Activated naive CD4-positive, alpha-beta T cell treated with anti-CD3 and anti-CD28 coated beads, Interleukin-2, amount 50 U/mL, for 16 hours (primary cell): ENCODE results near the gene STX8.

Experiments
- DNase-seq: peaks from one replicate; pipeline ENCODE4 v3.0.0-alpha.2; 2020

The STX8 gene

GRCh38 chr17:9434642-9435057 lies 141.0 kb downstream of the STX8 start:
- DNase-seq: no peak

DNA sequence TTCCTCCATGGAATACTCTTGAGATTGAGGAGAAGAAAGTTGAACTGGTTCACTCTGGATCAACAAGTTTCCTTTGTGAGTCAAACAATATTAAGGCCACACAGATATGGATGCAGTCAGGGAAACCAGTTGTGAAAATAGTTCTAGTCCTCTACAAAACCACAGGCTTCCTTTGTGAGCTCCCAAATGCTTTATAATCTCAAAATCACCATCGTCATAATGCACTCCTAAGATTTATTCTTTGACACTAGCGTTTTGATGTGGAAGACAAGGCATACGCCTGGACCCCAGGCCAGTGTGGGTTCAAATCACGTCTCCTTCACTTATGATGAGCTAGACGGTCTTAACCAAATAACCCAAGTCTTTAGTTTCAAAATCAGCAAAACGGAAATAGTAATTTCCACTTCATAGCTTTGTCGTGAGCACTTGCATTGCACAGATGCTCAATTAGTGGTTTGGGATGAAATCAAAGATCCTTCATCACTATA lies 142.6 kb downstream of the STX8 start:
- no peak for DNase-seq

GRCh38 chr17:9432134-9432885 lies 143.3 kb downstream of the STX8 start:
- DNase-seq: no peak

GRCh38 chr17:9431620-9432019 lies 144.0 kb downstream of the STX8 start:
- DNase-seq: no peak

DNA sequence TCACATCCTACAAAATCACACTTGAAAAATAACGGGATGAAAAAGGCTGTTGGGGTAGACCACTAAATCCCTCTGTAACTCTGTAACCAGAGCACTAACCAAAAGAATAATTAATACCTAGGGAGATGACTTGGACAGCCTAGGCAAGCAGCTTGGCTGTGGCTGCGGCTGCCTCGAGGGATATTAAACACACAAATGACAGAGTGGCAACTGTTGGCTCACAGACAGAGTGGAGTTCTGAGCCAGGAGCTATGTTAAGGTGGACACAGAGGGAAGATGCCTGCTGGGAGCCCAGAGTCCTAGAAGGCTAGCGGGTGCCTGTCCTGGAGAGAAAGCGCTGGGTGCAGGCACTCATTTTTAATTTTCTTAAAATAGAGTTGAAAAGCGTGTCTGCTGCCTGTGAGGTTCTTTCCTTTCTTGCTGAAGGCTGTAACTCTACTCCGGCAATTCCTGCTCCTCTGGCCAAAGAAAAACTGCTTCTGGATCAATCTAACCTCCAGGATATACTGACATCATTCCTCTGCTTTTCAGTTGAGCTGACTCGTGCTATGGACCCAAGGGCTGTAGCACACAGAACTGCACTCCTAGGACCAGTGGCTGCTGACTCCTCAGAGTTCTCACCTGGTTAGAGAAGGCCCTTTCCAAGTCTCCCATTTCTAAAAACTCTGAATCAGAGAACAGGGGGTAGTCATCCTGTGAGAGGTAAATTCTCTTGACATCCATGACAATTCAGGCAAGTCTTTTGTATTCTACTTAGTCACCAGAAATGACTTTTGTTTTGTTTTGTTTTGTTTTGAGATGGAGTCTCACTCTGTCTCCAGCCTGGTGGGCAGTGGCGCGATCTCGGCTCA lies 147.9 kb downstream of the STX8 start:
- no peak for DNase-seq

- DNase-seq: no peak
These were observed 151.5 kb downstream of the STX8 start for GRCh38 chr17:9424071-9424640.

DNA sequence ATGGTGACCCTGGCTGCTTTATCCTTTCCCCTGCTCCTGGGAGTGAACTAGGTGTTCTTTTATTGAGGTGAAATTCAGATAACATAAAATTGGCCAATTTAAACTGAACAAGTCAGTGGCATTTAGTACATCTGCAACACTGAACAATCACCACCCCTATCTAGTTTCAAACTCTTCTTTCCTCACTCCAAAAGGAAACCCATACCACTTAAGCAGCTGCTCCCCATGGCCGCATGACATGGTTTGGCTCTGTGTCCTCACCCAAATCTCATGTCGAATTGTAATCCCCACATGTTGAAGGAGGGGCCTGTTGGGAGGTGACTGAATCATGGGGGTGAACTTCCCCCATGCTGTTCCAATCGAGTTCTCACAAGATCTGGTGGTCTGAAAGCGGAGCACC lies 154.1 kb downstream of the STX8 start:
- no peak for DNase-seq

DNA sequence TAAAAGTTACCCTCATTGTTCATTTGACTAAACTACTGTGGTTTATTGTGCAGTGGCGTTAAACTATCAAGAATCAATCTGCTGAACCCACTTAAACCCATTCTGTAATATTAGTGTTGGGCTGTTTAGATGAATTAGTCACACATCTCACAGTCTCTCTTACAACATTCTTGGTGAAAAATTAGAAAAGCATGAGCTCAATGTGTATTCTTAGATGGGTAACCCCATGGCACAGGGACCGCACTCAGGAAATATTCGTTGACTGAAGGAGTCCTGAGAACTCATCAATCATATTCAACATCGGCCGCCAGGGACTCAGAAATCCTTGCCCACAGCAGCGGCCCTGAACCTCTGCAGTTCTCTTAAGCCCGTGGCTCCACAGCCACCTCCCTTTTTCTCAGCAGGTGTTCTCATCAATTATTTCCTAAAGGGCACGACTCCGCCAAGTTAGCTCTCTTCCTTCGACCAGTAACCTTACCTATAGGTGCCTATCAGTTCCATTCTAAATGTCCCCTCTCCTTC lies 155.6 kb downstream of the STX8 start:
- DNase-seq: no peak

GRCh38 chr17:9414471-9414870 lies 161.1 kb downstream of the STX8 start:
- no peak for DNase-seq

- no peak for DNase-seq
These were observed 164.9 kb downstream of the STX8 start for GRCh38 chr17:9410737-9411136.

DNA sequence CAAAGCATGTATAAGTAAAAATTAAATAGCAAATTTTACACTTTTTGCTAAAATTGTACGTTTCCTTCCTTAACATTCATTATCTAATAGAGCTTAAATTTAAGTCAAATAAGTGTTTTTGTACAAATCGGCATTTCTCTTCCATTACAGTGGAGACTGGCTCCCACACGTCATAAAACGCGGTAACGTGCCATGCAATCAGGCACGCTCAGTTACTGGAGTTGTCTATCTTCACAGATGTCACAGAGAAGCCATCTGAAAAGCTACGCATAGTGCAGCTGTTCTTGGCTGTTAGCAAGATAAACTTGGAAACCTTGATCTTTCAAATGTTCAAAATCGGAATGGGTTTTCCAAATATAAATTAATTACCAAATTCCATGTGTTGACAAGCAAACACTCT lies 165.3 kb downstream of the STX8 start:
- no peak for DNase-seq

GRCh38 chr17:9409878-9410277 lies 165.7 kb downstream of the STX8 start:
- no peak for DNase-seq

GRCh38 chr17:9408868-9409829 lies 166.5 kb downstream of the STX8 start:
- no peak for DNase-seq

DNA sequence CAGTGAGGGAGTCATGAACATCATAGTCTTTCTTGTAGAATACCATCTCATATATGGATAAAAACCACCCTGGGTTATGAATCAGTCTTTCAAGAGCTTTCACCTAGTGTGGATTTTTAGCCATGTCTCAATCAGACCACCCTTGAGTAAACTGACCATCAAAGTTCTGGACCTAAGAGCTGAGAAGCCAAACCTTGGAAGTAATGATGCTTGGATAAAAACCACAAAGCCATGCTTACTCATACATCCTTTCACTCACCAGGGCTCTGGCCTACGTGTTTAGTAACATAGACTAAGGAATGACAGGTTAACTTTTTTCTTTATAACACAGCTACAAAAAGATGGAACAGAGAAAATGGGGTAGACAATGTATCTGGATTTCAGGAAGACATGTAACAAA lies 167.2 kb downstream of the STX8 start:
- DNase-seq: no peak

GRCh38 chr17:9406046-9406606 lies 169.5 kb downstream of the STX8 start:
- no peak for DNase-seq

DNA sequence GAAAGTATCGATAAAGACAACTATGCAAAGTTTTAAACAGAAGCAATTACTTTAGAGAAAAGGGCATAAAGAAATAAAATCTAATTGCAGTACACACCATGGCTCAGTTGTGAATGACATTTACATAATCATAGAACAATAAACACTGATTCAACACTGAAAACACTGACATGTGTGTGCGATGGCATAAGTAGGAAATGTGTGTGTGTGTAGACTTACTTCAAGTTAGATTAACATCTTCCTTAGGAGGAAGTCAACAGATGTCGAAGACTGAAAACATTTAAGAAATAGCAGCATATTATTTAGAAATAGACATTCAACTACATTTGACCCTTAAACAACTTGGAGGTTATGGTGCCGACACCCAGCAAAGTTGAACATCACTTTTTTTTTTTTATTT lies 172.4 kb downstream of the STX8 start:
- DNase-seq: no peak

DNA sequence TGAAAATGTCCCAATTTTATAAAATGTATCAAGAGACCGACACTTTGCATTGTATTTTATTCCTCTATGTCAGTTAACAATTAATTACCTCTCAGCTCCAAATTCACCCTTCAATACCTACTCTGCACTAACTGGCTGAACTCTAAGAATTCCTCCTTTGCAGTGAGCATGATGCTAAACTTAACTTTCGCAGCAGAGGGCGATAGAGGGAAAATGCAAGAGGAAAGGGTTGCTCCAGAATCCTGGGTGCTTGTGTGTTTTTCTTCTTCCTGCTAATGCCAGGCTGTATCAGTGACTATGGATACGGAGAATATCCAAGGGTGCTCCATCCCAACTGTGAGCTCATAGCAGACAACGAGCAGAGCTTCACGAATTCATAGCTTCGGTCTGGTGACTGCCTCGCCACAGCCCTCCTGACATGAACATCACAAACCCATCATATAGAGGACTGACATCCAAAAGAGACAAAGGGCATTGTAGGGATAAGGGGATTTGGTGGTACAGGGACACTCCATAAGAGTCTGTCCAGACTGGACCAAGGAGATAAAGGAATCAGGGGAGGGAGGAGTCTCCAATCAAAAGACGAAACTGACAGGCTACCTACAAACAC lies 172.9 kb downstream of the STX8 start:
- peak; percentile 14 for DNase-seq

DNA sequence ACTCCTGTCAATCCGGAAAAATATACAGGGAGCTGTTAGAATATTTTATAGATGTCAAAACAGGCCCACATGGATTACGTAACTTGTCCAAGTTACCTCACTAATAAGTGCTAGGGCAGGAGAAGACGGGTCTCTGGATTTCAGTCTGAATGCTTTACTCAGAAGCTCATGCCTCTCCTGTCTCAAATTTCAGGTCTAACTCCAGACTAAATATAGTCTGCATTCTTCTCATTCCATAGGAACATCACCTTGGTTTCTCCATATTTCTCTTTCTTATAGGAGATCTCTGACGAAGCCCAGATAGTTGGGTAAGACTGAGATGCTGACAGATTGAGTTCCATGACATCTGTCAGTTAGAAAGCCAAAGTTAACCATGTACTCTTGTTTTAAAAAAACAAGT lies 174.2 kb downstream of the STX8 start:
- DNase-seq: no peak

DNA sequence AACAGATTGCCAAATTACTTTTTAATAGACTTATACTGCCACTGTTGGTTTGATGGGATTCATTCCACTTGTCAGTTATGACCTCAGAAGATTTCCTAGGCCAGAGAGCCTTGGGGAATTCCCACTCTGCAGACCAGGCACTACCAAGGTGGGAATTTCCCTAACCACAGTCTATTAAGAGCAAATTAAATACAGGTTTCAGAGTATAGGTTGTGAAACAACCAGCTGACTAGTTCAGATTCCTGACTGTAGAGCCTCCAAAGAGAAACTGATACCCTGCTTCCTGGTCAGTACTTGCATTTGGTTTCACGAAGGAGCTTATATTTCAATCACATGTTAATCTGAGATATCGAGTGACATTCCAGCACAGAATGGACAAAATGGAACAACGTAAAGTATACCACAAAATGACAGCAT lies 186.5 kb downstream of the STX8 start:
- DNase-seq: no peak

GRCh38 chr17:9386401-9386800 lies 189.2 kb downstream of the STX8 start:
- DNase-seq: no peak

DNA sequence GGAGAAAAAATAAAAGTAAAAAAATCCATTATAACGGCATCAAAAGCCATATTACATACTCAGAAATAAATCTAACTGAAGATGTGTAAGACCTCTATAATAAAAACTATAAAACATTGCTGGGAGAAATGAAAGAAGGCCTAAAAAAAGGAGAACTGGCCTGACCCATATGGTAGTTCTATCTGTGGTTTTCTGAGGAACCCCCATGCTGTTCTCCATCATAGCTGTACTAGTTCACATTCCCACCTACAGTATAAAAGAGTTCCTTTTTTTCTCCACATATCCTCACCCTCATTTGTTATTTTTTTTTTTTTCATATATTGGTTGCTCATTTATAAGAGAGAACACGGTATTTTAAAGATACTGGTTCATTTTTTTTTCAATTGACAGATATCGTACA lies 191.8 kb downstream of the STX8 start:
- no peak for DNase-seq

DNA sequence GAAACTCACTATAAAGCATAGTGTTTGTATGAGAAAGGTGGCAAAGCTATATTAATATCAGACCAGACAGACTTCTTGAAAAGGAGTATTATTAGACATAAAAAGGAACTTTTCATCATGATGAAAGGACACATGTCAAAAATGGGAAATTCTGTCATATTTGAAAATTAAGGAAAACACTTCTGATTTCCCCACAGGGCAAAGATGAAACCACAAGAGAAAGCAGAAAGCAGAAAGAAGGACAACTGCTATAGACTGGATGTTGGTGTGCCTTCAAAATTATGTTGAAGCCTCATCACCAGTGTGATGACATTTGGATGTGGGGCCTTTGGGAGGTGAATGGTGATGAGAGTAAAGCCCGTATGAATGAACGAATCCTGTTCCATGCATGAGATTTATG lies 193.0 kb downstream of the STX8 start:
- DNase-seq: no peak
